GM12878 (cell line): Measurements from ENCODE around the gene LPIN1.

Experiments
- RAD21 ChIP-seq: IDR thresholded peaks from 2 replicates; pipeline ENCODE4 v1.6.1; 2011; ENCODE audit warnings: mild to moderate bottlenecking, low read depth, low read length, moderate library complexity; ENCODE audit not compliant: insufficient read depth
- YY1 ChIP-seq: IDR thresholded peaks from 2 replicates; pipeline ENCODE4 v1.6.1; 2011; ENCODE audit warnings: low read depth, mild to moderate bottlenecking, low read length
- TF ChIP-seq, protein P1 (sequence below), 3 experiments: IDR thresholded peaks in 2 of 3; conservative IDR thresholded peaks in 1 of 3; 2 replicates each; pipeline ENCODE4 v1.5.1; 2011; ENCODE audit warnings: low read depth in 3 of 3, low read length in 3 of 3, mild to moderate bottlenecking in 3 of 3, control low read depth in 2 of 3, moderate library complexity in 2 of 3, inconsistent platforms in 1 of 3, mixed read lengths in 1 of 3; ENCODE audit not compliant: control insufficient read depth in 2 of 3, insufficient read depth in 1 of 3; ENCODE audit errors: extremely low read depth in 1 of 3
- TF ChIP-seq, protein P2 (sequence below): IDR thresholded peaks from 2 replicates; pipeline ENCODE4 v1.6.1; 2012; ENCODE audit warnings: low read length, inconsistent platforms

DNA sequence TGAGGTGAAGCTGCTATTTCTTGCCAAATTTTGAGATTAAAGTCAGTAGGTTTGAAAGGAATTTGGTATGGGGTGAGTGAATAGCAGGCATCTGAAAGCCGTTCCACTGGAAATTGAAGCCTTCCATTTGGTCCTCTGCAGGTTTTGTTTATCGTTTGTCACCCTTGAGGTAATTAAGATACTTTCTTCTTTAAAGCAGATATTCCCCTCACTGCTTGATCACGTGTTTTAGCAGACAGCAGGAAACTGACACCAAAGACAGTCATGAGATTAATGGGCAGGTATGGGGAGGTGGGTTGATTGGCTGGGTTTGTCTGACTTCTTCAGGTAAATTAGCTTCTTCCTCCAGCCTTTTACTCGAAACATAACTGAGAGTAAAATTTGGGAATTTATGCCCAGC is 10.7 kb downstream of the LPIN1 start:
- TF ChIP-seq, protein P1, sequence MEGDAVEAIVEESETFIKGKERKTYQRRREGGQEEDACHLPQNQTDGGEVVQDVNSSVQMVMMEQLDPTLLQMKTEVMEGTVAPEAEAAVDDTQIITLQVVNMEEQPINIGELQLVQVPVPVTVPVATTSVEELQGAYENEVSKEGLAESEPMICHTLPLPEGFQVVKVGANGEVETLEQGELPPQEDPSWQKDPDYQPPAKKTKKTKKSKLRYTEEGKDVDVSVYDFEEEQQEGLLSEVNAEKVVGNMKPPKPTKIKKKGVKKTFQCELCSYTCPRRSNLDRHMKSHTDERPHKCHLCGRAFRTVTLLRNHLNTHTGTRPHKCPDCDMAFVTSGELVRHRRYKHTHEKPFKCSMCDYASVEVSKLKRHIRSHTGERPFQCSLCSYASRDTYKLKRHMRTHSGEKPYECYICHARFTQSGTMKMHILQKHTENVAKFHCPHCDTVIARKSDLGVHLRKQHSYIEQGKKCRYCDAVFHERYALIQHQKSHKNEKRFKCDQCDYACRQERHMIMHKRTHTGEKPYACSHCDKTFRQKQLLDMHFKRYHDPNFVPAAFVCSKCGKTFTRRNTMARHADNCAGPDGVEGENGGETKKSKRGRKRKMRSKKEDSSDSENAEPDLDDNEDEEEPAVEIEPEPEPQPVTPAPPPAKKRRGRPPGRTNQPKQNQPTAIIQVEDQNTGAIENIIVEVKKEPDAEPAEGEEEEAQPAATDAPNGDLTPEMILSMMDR (IDR thresholded peaks at IDR 0.05 in 2 of 3, conservative IDR thresholded peaks at IDR 0.05 in 1 of 3; ENCODE audit: control insufficient read depth in 2 of 3, extremely low read depth in 1 of 3, insufficient read depth in 1 of 3, low read depth in 3 of 3, low read length in 3 of 3) = no peak
- TF ChIP-seq, protein P2, sequence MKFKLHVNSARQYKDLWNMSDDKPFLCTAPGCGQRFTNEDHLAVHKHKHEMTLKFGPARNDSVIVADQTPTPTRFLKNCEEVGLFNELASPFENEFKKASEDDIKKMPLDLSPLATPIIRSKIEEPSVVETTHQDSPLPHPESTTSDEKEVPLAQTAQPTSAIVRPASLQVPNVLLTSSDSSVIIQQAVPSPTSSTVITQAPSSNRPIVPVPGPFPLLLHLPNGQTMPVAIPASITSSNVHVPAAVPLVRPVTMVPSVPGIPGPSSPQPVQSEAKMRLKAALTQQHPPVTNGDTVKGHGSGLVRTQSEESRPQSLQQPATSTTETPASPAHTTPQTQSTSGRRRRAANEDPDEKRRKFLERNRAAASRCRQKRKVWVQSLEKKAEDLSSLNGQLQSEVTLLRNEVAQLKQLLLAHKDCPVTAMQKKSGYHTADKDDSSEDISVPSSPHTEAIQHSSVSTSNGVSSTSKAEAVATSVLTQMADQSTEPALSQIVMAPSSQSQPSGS = no peak
- TF ChIP-seq RAD21 = no peak
- no peak for TF ChIP-seq YY1
